A549 (cell line): ENCODE data around the gene DENND5A. TPM values are rescaled to one million over a fixed set of nuclear protein-coding genes. Genes with fewer than 3 reads are reported as not detected.

Experiments used
- ATAC-seq, 2 experiments: fragments of 200-7000 bp in 1 of 2; fragments of >200 bp in 1 of 2; cut with Nextera tagmentation in 1 of 2; cut with Tn5 transposase in 1 of 2; 3 replicates each; pipeline versions ENCODE4 v1.8.0 to v1.9.1; 2018 to 2020; ENCODE audit warnings: mild to moderate bottlenecking in 1 of 2, moderate library complexity in 1 of 2
- CTCF ChIA-PET: fragments of 300-600 bp; sonication (Branson Sonifier 250); formaldehyde crosslinking; extraction: SDS; loops from one replicate; lab custom pipeline; 2021; ENCODE audit warnings: antibody characterized with exemption, inconsistent platforms; lab: Yijun Ruan, JAX
- POLR2A ChIA-PET: fragments of 350-600 bp; formaldehyde crosslinking; extraction: SDS; loops from one replicate; lab custom pipeline; 2021; ENCODE audit warnings: antibody characterized with exemption, inconsistent platforms; lab: Yijun Ruan, JAX
- DNase-seq, 2 experiments: peaks; one replicate each; pipeline versions ENCODE4 v3.0.0 to v3.0.0-alpha.2; 2011 to 2016; ENCODE audit warnings: low read depth in 1 of 2, low spot score in 1 of 2
- FAIRE-seq: peaks from 2 replicates; lab custom pipeline; 2011; peaks lifted over from hg19 to GRCh38; lab: Jason Lieb, UNC
- H3K27ac ChIP-seq, 2 experiments: fragments of >200 bp; sonication (Bioruptor Twin); formaldehyde crosslinking; 3 replicates each; pipeline ENCODE4 v1.5.1; 2016 to 2017
- H3K4me1 ChIP-seq: fragments of >200 bp; sonication (Bioruptor Twin); formaldehyde crosslinking; 3 replicates; pipeline ENCODE4 v1.6.1; 2016
- H3K4me2 ChIP-seq: fragments of >200 bp; sonication (Bioruptor Twin); formaldehyde crosslinking; 3 replicates; pipeline ENCODE4 v1.6.1; 2016
- H3K4me3 ChIP-seq: fragments of >200 bp; sonication (Bioruptor Twin); formaldehyde crosslinking; 3 replicates; pipeline ENCODE4 v1.5.1; 2016
- H3K9me3 ChIP-seq: fragments of >200 bp; sonication (Bioruptor Twin); formaldehyde crosslinking; 3 replicates; pipeline ENCODE4 v1.6.1; 2016
- ATOH8 ChIP-seq: fragments of 250-450 bp; sonication (Bioruptor Pico); IDR thresholded peaks from 2 replicates; pipeline ENCODE4 v1.5.0; 2020; ENCODE audit warnings: low read depth, mild to moderate bottlenecking, moderate library complexity
- BCL3 ChIP-seq: fragments of >200 bp; sonication (Bioruptor Twin); formaldehyde crosslinking; IDR thresholded peaks from 3 replicates; pipeline ENCODE4 v1.6.1; 2016
- CBX2 ChIP-seq: fragments of 200-600 bp; sonication (generic); IDR thresholded peaks from 2 replicates; pipeline ENCODE4 v1.6.1; 2016; ENCODE audit warnings: low read depth, mild to moderate bottlenecking, borderline replicate concordance
- ELK1 ChIP-seq: fragments of 150-350 bp; IDR thresholded peaks from 2 replicates; pipeline ENCODE4 v1.6.1; 2014; ENCODE audit warnings: low read depth, mild to moderate bottlenecking, low read length
- FOSB ChIP-seq: fragments of 250-450 bp; sonication (Bioruptor Pico); IDR thresholded peaks from 2 replicates; pipeline ENCODE4 v1.5.0; 2020; ENCODE audit warnings: mild to moderate bottlenecking, moderate library complexity
- FOSL2 ChIP-seq, 2 experiments: fragments of 450-650 bp in 1 of 2; fragments of >200 bp in 1 of 2; sonication (Bioruptor Twin) in 1 of 2; formaldehyde crosslinking; IDR thresholded peaks; 2 replicates each; pipeline versions ENCODE4 v1.5.0 to v1.6.1; 2016 to 2020; ENCODE audit warnings: mild to moderate bottlenecking in 1 of 2, moderate library complexity in 1 of 2
- GATA3 ChIP-seq: IDR thresholded peaks from 2 replicates; pipeline ENCODE4 v1.6.1; 2012; ENCODE audit warnings: borderline replicate concordance
- HES2 ChIP-seq: fragments of >200 bp; sonication (Bioruptor Twin); formaldehyde crosslinking; IDR thresholded peaks from 2 replicates; pipeline ENCODE4 v1.6.1; 2016
- HOXB13 ChIP-seq: fragments of 250-450 bp; sonication (Bioruptor Pico); IDR thresholded peaks from 2 replicates; pipeline ENCODE4 v1.5.0; 2020; ENCODE audit warnings: low read depth, mild to moderate bottlenecking, moderate library complexity
- JUN ChIP-seq, 2 experiments: fragments of >200 bp; sonication (Bioruptor Twin); formaldehyde crosslinking; IDR thresholded peaks; 2 replicates in 1 of 2; 3 replicates in 1 of 2; pipeline ENCODE4 v1.6.1; 2016 to 2017
- MAX ChIP-seq: IDR thresholded peaks from 2 replicates; pipeline ENCODE4 v1.6.1; 2012
- MAZ ChIP-seq: fragments of 150-350 bp; IDR thresholded peaks from 2 replicates; pipeline ENCODE4 v1.6.1; 2014; ENCODE audit warnings: antibody characterized with exemption, low read depth, low read length, borderline replicate concordance
- PHF8 ChIP-seq: fragments of 200-600 bp; sonication (generic); IDR thresholded peaks from 2 replicates; pipeline ENCODE4 v1.6.1; 2016; ENCODE audit warnings: low read depth, mild to moderate bottlenecking, antibody characterized with exemption, moderate library complexity, borderline replicate concordance
- POLR2A ChIP-seq: IDR thresholded peaks from 2 replicates; pipeline ENCODE4 v1.6.1; 2012; ENCODE audit warnings: mild to moderate bottlenecking, low read length
- REST ChIP-seq: fragments of 200-600 bp; sonication (generic); IDR thresholded peaks from 2 replicates; pipeline ENCODE4 v1.6.1; 2016; ENCODE audit warnings: antibody characterized with exemption, mild to moderate bottlenecking, moderate library complexity
- RFX5 ChIP-seq: fragments of 450-650 bp; IDR thresholded peaks from 2 replicates; pipeline ENCODE4 v1.7.1; 2014; ENCODE audit warnings: antibody characterized with exemption, mild to moderate bottlenecking, moderate library complexity
- RNF2 ChIP-seq: fragments of 200-600 bp; sonication (generic); IDR thresholded peaks from 2 replicates; pipeline ENCODE4 v1.6.1; 2016; ENCODE audit warnings: low read depth, mild to moderate bottlenecking, antibody characterized with exemption, moderate library complexity, borderline replicate concordance
- SMC3 ChIP-seq: fragments of >200 bp; sonication (Bioruptor Twin); formaldehyde crosslinking; IDR thresholded peaks from 3 replicates; pipeline ENCODE4 v1.6.1; 2018; ENCODE audit warnings: inconsistent platforms
- TFCP2L1 ChIP-seq: fragments of 250-450 bp; sonication (Bioruptor Pico); IDR thresholded peaks from 2 replicates; pipeline ENCODE4 v1.5.0; 2021; ENCODE audit warnings: mild to moderate bottlenecking
- TP53 ChIP-seq: fragments of 250-450 bp; sonication (Bioruptor Pico); IDR thresholded peaks from 2 replicates; pipeline ENCODE4 v1.5.0; 2021; ENCODE audit warnings: mild to moderate bottlenecking, moderate library complexity
- ZFP36 ChIP-seq: fragments of 450-650 bp; IDR thresholded peaks from 2 replicates; pipeline ENCODE4 v1.6.1; 2014; ENCODE audit warnings: borderline replicate concordance; ENCODE audit not compliant: partially characterized antibody
- WGBS: methylation state at CpG from one replicate; pipeline ENCODE4 v1.1.6; 2017; ENCODE audit errors: missing lambda C conversion rate; 5-methylcytosine and 5-hydroxymethylcytosine counted together
- polyA minus RNA-seq: library from RNA; depleted of rRNA, polyadenylated mRNA; stranded (reverse); fragments of >200 nt; gene quantifications from 2 replicates; pipeline ENCODE4 v1.2.3, GENCODE V29; 2011; rRNA and poly(A)+ RNA removed
- polyA plus RNA-seq, 4 experiments: library from polyadenylated mRNA; depleted of rRNA in 3 of 4; stranded (reverse); fragments of >200 nt; fragmentation: RNase III in 1 of 4; extraction: RNeasy Plus Mini Kit Qiagen cat#74134 plus additional on column Dnase treatment in 1 of 4; gene quantifications; 2 replicates in 3 of 4; 3 replicates in 1 of 4; pipeline ENCODE4 v1.2.3, GENCODE V29; 2011 to 2017

DENND5A gene
- polyA plus RNA-seq (2011; rRNA removed) = 88.7 and 120 TPM in 2 replicates
- 93.3 and 114 TPM in 2 replicates for polyA plus RNA-seq (2012; cell fraction: cytosol; rRNA removed)
- polyA plus RNA-seq (2012; cell fraction: nucleus; rRNA removed) = 79.9 and 89.7 TPM in 2 replicates
- 35.7 to 41.5 TPM (median 36.6 TPM) in 3 replicates for polyA plus RNA-seq (2017; fragmentation: RNase III; extraction: RNeasy Plus Mini Kit Qiagen cat#74134 plus additional on column Dnase treatment)
- polyA minus RNA-seq = 241 and 328 TPM in 2 replicates

- Histone ChIP-seq H3K4me2 (peak within 1 kb of the TSS; percentile 87), H3K4me3 (peak within 1 kb of the TSS; percentile 76), H3K4me1 (peaks cover 29% of the 10 kb centered on the region), H3K9me3 (no peaks in the 10 kb centered on the region), H3K27ac (peak within 1 kb of the TSS; percentile 91 to 96)
- 25% methylated on average over 29 of the region's 63 CpGs for WGBS
- ATAC-seq (peak; percentile 88 to 91), FAIRE-seq (no peak), DNase-seq (peak; percentile 86 to 98)
- ChIA-PET CTCF (interaction anchor here (0.6 to 1.8 kb wide), 3 partner anchors 10 to 78 kb away, joined by 3 to 9 read pairs (median 3); no protein-coding TSS in a partner anchor), POLR2A (interaction anchor here (0.6 to 1.6 kb wide), 4 partner anchors 10 to 195 kb away, joined by 3 to 10 read pairs (median 6); partner anchors contain the start of genes IPO7 and ZNF143)
- TF ChIP-seq TP53 (no peak), ATOH8 (no peak), PHF8 (peak; percentile 67; the same call in 1 of the 2 replicates), ZFP36 (no peak), MAX (peak; percentile 73), JUN (IDR thresholded peaks at IDR 0.05) (peak in 1 of 2 experiments; percentile 74; a peak in 2 of 5 replicates), BCL3 (peak; percentile 75; the same call in 2 of the 3 replicates), POLR2A (peak; percentile 76), HES2 (no peak), GATA3 (peak; percentile 17; the same call in 1 of the 2 replicates), RNF2 (no peak), CBX2 (no peak), SMC3 (no peak), TFCP2L1 (CRISPR knock-in tag) (no peak), MAZ (no peak), RFX5 (no peak), FOSB (CRISPR knock-in tag) (no peak), HOXB13 (CRISPR knock-in tag) (no peak)
Observed at GRCh38 chr11:9265211-9266131, at the start of gene DENND5A. TSS of gene DENND5A (minus strand) at chr11:9265350. CDS start at chr11:9265069, 281 bp downstream.

GRCh38 chr11:9314291-9315077, 49.3 kb upstream of the DENND5A start, which contains the start of gene TMEM41B:
TSS of gene TMEM41B (minus strand) at chr11:9314593. CDS start at chr11:9314441, 152 bp downstream.
- WGBS = 3% methylated on average over 14 of the region's 71 CpGs
- no peak for FAIRE-seq
- DNase-seq = peak; percentile 99
- ATAC-seq = peak; percentile 93 to 97
- no peaks in the 10 kb centered on the region for H3K9me3 ChIP-seq
- ChIA-PET POLR2A (interaction anchor here (0.8 to 2.0 kb wide), 8 partner anchors 10 to 146 kb away, joined by 3 to 11 read pairs (median 6); partner anchors contain the start of genes IPO7 and ZNF143), CTCF (interaction anchor here (0.8 to 1.6 kb wide), 9 partner anchors 8 to 594 kb away, joined by 3 to 9 read pairs (median 3); partner anchors contain the start of gene IPO7)
- H3K27ac ChIP-seq = peak within 1 kb of the TSS; percentile 93 to 96
- H3K4me2 ChIP-seq = peak within 1 kb of the TSS; percentile 97
- peak within 1 kb of the TSS; percentile 78 for H3K4me3 ChIP-seq
- peaks cover 39% of the 10 kb centered on the region for H3K4me1 ChIP-seq
- TF ChIP-seq JUN (IDR thresholded peaks at IDR 0.05) (peak; percentile 43 to 58; a peak in 3 of 5 replicates), REST (peak; percentile 74; the same call in 1 of the 2 replicates), ELK1 (no peak), PHF8 (peak; percentile 71; the same call in 1 of the 2 replicates), BCL3 (peak; percentile 59; the same call in 2 of the 3 replicates), FOSL2 (IDR thresholded peaks at IDR 0.05) (no peak), FOSL2 (CRISPR knock-in tag; IDR thresholded peaks at IDR 0.05) (peak; percentile 69), MAX (peak; percentile 63)
